Measurements from ENCODE around the gene NFX1.

- no peak for TF ChIP-seq CTCF (IDR thresholded peaks at IDR 0.05)
- no peak for TF ChIP-seq EZH2 (IDR thresholded peaks at IDR 0.05; ENCODE audit: borderline replicate concordance, insufficient read depth, low read depth, low read length, poor library complexity, severe bottlenecking)
Measured at GRCh38 chr9:33388110-33388994, 98.0 kb downstream of the NFX1 start.
